Measurements from ENCODE around the gene RPTOR.

Gene RPTOR

GRCh38 chr17:80802626-80803450, 258.2 kb downstream of the RPTOR start:
- Histone ChIP-seq H2AK5ac (ENCODE audit: low read length) (no peak overlapping the region), H2BK5ac (ENCODE audit: low read length) (no peak overlapping the region), H3K18ac (ENCODE audit: low read length) (no peak overlapping the region), H3K4ac (ENCODE audit: low read depth, low read length) (no peak overlapping the region), H3K4me2 (ENCODE audit: low read length) (no peak overlapping the region), H3K9ac (ENCODE audit: low read length) (no peak overlapping the region), H3K27ac (ENCODE audit: low read depth, low read length) (no peak overlapping the region), H3K36me3 (ENCODE audit: control insufficient read depth, insufficient read depth, low read length) (no peaks in the 10 kb centered on the region), H3K4me3 (ENCODE audit: low read length) (no peak overlapping the region), H3K56ac (ENCODE audit: low read length) (no peak overlapping the region), H3K23ac (ENCODE audit: low read length) (no peak overlapping the region), H3K79me1 (ENCODE audit: low read length) (no peaks in the 10 kb centered on the region), H2BK120ac (ENCODE audit: low read depth, low read length) (no peak overlapping the region), H3K4me1 (ENCODE audit: control insufficient read depth, low read depth, low read length) (no peaks in the 10 kb centered on the region), H4K5ac (ENCODE audit: low read length) (no peak overlapping the region), H4K8ac (ENCODE audit: low read depth, low read length) (no peak overlapping the region), H2BK15ac (replicated peaks; ENCODE audit: low read depth) (no peak overlapping the region), H3K79me2 (ENCODE audit: control insufficient read depth, insufficient read depth, low read length) (no peaks in the 10 kb centered on the region), H3K27me3 (ENCODE audit: insufficient read depth, low read length, poor library complexity) (no peaks in the 10 kb centered on the region)
- DNase-seq, result no peak
- WGBS (ENCODE audit: extremely low coverage, insufficient coverage, low lambda C conversion rate), result no CpG with 5 or more reads among the region's 37 CpGs

GRCh38 chr17:80803451-80804428, 259.1 kb downstream of the RPTOR start:
- Histone ChIP-seq H2BK15ac (replicated peaks; ENCODE audit: low read depth) (no peak overlapping the region), H2BK5ac (ENCODE audit: low read length) (no peak overlapping the region), H4K8ac (ENCODE audit: low read depth, low read length) (no peak overlapping the region), H3K9ac (ENCODE audit: low read length) (no peak overlapping the region), H3K79me1 (ENCODE audit: low read length) (no peaks in the 10 kb centered on the region), H3K4ac (ENCODE audit: low read depth, low read length) (no peak overlapping the region), H3K4me3 (ENCODE audit: low read length) (no peak overlapping the region), H2AK5ac (ENCODE audit: low read length) (no peak overlapping the region), H3K27ac (ENCODE audit: low read depth, low read length) (no peak overlapping the region), H3K4me1 (ENCODE audit: control insufficient read depth, low read depth, low read length) (no peaks in the 10 kb centered on the region), H3K56ac (ENCODE audit: low read length) (no peak overlapping the region), H3K36me3 (ENCODE audit: control insufficient read depth, insufficient read depth, low read length) (no peaks in the 10 kb centered on the region), H4K5ac (ENCODE audit: low read length) (no peak overlapping the region), H3K79me2 (ENCODE audit: control insufficient read depth, insufficient read depth, low read length) (no peaks in the 10 kb centered on the region), H3K27me3 (ENCODE audit: insufficient read depth, low read length, poor library complexity) (no peaks in the 10 kb centered on the region), H3K4me2 (ENCODE audit: low read length) (no peak overlapping the region), H2BK120ac (ENCODE audit: low read depth, low read length) (no peak overlapping the region), H3K23ac (ENCODE audit: low read length) (no peak overlapping the region), H3K18ac (ENCODE audit: low read length) (no peak overlapping the region)
- no CpG with 5 or more reads among the region's 36 CpGs for WGBS (ENCODE audit: extremely low coverage, insufficient coverage, low lambda C conversion rate)
- DNase-seq, result no peak

GRCh38 chr17:80804466-80804865, 259.8 kb downstream of the RPTOR start:
- Histone ChIP-seq H2BK120ac (ENCODE audit: low read depth, low read length) (no peak overlapping the region), H3K36me3 (ENCODE audit: control insufficient read depth, insufficient read depth, low read length) (no peaks in the 10 kb centered on the region)
- WGBS (ENCODE audit: extremely low coverage, insufficient coverage, low lambda C conversion rate), result no CpG with 5 or more reads among the region's 15 CpGs

GRCh38 chr17:80805032-80805751, 260.6 kb downstream of the RPTOR start:
- Histone ChIP-seq H3K23ac (ENCODE audit: low read length) (no peak overlapping the region), H3K27ac (ENCODE audit: low read depth, low read length) (no peak overlapping the region), H3K4me1 (ENCODE audit: control insufficient read depth, low read depth, low read length) (no peaks in the 10 kb centered on the region), H4K8ac (ENCODE audit: low read depth, low read length) (no peak overlapping the region), H3K36me3 (ENCODE audit: control insufficient read depth, insufficient read depth, low read length) (no peaks in the 10 kb centered on the region), H3K79me2 (ENCODE audit: control insufficient read depth, insufficient read depth, low read length) (no peaks in the 10 kb centered on the region), H3K4ac (ENCODE audit: low read depth, low read length) (no peak overlapping the region), H2BK15ac (replicated peaks; ENCODE audit: low read depth) (no peak overlapping the region), H2BK120ac (ENCODE audit: low read depth, low read length) (no peak overlapping the region), H2BK5ac (ENCODE audit: low read length) (no peak overlapping the region), H3K9ac (ENCODE audit: low read length) (no peak overlapping the region), H3K4me2 (ENCODE audit: low read length) (no peak overlapping the region), H3K18ac (ENCODE audit: low read length) (no peak overlapping the region), H3K56ac (ENCODE audit: low read length) (no peak overlapping the region), H2AK5ac (ENCODE audit: low read length) (no peak overlapping the region), H4K5ac (ENCODE audit: low read length) (no peak overlapping the region), H3K4me3 (ENCODE audit: low read length) (no peak overlapping the region), H3K79me1 (ENCODE audit: low read length) (no peaks in the 10 kb centered on the region), H3K27me3 (ENCODE audit: insufficient read depth, low read length, poor library complexity) (no peaks in the 10 kb centered on the region)
- peak; percentile 40 for DNase-seq
- WGBS (ENCODE audit: extremely low coverage, insufficient coverage, low lambda C conversion rate), result no CpG with 5 or more reads among the region's 15 CpGs

More at GRCh38 chr17:80804466-80804865, 259.8 kb downstream of the RPTOR start:
- H3K4me1 ChIP-seq (ENCODE audit: control insufficient read depth, low read depth, low read length), result no peaks in the 10 kb centered on the region
- peak overlapping the region; percentile 38 for H3K56ac ChIP-seq (ENCODE audit: low read length)
- H3K4ac ChIP-seq (ENCODE audit: low read depth, low read length), result no peak overlapping the region
- no peak overlapping the region for H3K4me3 ChIP-seq (ENCODE audit: low read length)
- no peak overlapping the region for H3K9ac ChIP-seq (ENCODE audit: low read length)
- no peak overlapping the region for H3K4me2 ChIP-seq (ENCODE audit: low read length)
- H3K27ac ChIP-seq (ENCODE audit: low read depth, low read length), result no peak overlapping the region
- no peaks in the 10 kb centered on the region for H3K79me2 ChIP-seq (ENCODE audit: control insufficient read depth, insufficient read depth, low read length)
- H2BK5ac ChIP-seq (ENCODE audit: low read length), result no peak overlapping the region
- no peak overlapping the region for H3K18ac ChIP-seq (ENCODE audit: low read length)
- no peaks in the 10 kb centered on the region for H3K27me3 ChIP-seq (ENCODE audit: insufficient read depth, low read length, poor library complexity)
- no peaks in the 10 kb centered on the region for H3K79me1 ChIP-seq (ENCODE audit: low read length)
- no peak overlapping the region for H4K8ac ChIP-seq (ENCODE audit: low read depth, low read length)
- DNase-seq, result no peak
- no peak overlapping the region for H4K5ac ChIP-seq (ENCODE audit: low read length)
- no peak overlapping the region for H2AK5ac ChIP-seq (ENCODE audit: low read length)
- H2BK15ac ChIP-seq (replicated peaks; ENCODE audit: low read depth), result no peak overlapping the region
- no peak overlapping the region for H3K23ac ChIP-seq (ENCODE audit: low read length)

- no peaks in the 10 kb centered on the region for H3K36me3 ChIP-seq (ENCODE audit: control insufficient read depth, insufficient read depth, low read length)
- H3K4me1 ChIP-seq (ENCODE audit: control insufficient read depth, low read depth, low read length), result no peaks in the 10 kb centered on the region
- no peak overlapping the region for H3K9ac ChIP-seq (ENCODE audit: low read length)
- H3K4me3 ChIP-seq (ENCODE audit: low read length), result no peak overlapping the region
- no peak overlapping the region for H2AK5ac ChIP-seq (ENCODE audit: low read length)
- no peaks in the 10 kb centered on the region for H3K79me2 ChIP-seq (ENCODE audit: control insufficient read depth, insufficient read depth, low read length)
- H3K79me1 ChIP-seq (ENCODE audit: low read length), result no peaks in the 10 kb centered on the region
- H3K4ac ChIP-seq (ENCODE audit: low read depth, low read length), result no peak overlapping the region
- no peak overlapping the region for H2BK120ac ChIP-seq (ENCODE audit: low read depth, low read length)
- H4K5ac ChIP-seq (ENCODE audit: low read length), result no peak overlapping the region
- H3K4me2 ChIP-seq (ENCODE audit: low read length), result no peak overlapping the region
- H3K18ac ChIP-seq (ENCODE audit: low read length), result no peak overlapping the region
- no peak for DNase-seq
- no peaks in the 10 kb centered on the region for H3K27me3 ChIP-seq (ENCODE audit: insufficient read depth, low read length, poor library complexity)
- no peak overlapping the region for H3K27ac ChIP-seq (ENCODE audit: low read depth, low read length)
- H2BK15ac ChIP-seq (replicated peaks; ENCODE audit: low read depth), result no peak overlapping the region
- no CpG with 5 or more reads among the region's 4 CpGs for WGBS (ENCODE audit: extremely low coverage, insufficient coverage, low lambda C conversion rate)
- no peak overlapping the region for H2BK5ac ChIP-seq (ENCODE audit: low read length)
- no peak overlapping the region for H4K8ac ChIP-seq (ENCODE audit: low read depth, low read length)
- no peak overlapping the region for H3K56ac ChIP-seq (ENCODE audit: low read length)
- no peak overlapping the region for H3K23ac ChIP-seq (ENCODE audit: low read length)
These were observed 262.4 kb downstream of the RPTOR start for GRCh38 chr17:80807014-80807413.

Data from mesendoderm (in vitro differentiated cells).